IMR-90 (cell line): ENCODE measurements around the gene TMEM37.

Experiments
- BHLHE40 ChIP-seq: fragments of 150-350 bp; IDR thresholded peaks from 2 replicates; pipeline ENCODE4 v1.6.1; 2016; ENCODE audit warnings: mild to moderate bottlenecking, low read depth, low read length
- CEBPB ChIP-seq: IDR thresholded peaks from 2 replicates; pipeline ENCODE4 v1.6.1; 2012; ENCODE audit warnings: low read depth, low read length, improper control_type of control experiment
- POLR2A ChIP-seq: IDR thresholded peaks from 2 replicates; pipeline ENCODE4 v1.6.1; 2012; ENCODE audit warnings: mild to moderate bottlenecking, low read depth, low read length
- RAD21 ChIP-seq: IDR thresholded peaks from 2 replicates; pipeline ENCODE4 v1.6.1; 2012; ENCODE audit warnings: low read length, improper control_type of control experiment
- RCOR1 ChIP-seq: IDR thresholded peaks from 2 replicates; pipeline ENCODE4 v1.6.1; 2012; ENCODE audit warnings: mild to moderate bottlenecking, low read length, improper control_type of control experiment; ENCODE audit not compliant: insufficient replicate concordance
- RFX5 ChIP-seq: IDR thresholded peaks from 2 replicates; pipeline ENCODE4 v1.8.0; 2012; ENCODE audit warnings: low read depth, mild to moderate bottlenecking, low read length, moderate library complexity
- SMC3 ChIP-seq: fragments of 150-350 bp; IDR thresholded peaks from 2 replicates; pipeline ENCODE4 v1.6.1; 2016; ENCODE audit warnings: low read depth, mild to moderate bottlenecking, antibody characterized with exemption, low read length, moderate library complexity
- USF2 ChIP-seq: fragments of 150-350 bp; IDR thresholded peaks from 2 replicates; pipeline ENCODE4 v1.6.1; 2017; ENCODE audit warnings: mild to moderate bottlenecking, antibody characterized with exemption, low read length, low read depth
- TF ChIP-seq, protein P1 (sequence below): conservative IDR thresholded peaks from 2 replicates; pipeline ENCODE4 v1.5.1; 2012; ENCODE audit warnings: mild to moderate bottlenecking, low read depth, low read length, improper control_type of control experiment

DNA sequence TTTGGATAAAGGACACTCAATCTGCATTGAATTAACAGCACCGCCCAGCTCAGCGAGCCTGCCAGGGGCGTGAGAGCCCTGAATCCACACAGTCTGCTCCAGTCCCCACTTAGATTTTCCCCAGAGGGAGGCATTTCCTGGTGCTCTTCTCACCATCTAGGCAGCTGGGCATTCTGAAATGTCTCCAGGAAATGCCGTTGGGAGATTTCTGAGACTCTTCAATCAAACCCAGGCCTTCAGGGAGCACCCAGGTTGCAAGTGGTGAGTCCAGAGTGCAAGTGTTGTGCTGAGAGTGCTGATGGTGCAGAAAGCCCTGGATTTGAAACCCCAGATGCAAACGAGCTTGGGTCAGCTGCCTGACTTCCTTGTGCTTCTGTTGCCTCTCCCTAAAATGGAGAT is 23.4 kb upstream of the TMEM37 start:
- TF ChIP-seq, protein P1, sequence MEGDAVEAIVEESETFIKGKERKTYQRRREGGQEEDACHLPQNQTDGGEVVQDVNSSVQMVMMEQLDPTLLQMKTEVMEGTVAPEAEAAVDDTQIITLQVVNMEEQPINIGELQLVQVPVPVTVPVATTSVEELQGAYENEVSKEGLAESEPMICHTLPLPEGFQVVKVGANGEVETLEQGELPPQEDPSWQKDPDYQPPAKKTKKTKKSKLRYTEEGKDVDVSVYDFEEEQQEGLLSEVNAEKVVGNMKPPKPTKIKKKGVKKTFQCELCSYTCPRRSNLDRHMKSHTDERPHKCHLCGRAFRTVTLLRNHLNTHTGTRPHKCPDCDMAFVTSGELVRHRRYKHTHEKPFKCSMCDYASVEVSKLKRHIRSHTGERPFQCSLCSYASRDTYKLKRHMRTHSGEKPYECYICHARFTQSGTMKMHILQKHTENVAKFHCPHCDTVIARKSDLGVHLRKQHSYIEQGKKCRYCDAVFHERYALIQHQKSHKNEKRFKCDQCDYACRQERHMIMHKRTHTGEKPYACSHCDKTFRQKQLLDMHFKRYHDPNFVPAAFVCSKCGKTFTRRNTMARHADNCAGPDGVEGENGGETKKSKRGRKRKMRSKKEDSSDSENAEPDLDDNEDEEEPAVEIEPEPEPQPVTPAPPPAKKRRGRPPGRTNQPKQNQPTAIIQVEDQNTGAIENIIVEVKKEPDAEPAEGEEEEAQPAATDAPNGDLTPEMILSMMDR, result no peak
- TF ChIP-seq USF2 (no peak), BHLHE40 (no peak), POLR2A (no peak), RAD21 (no peak), SMC3 (no peak), CEBPB (no peak), RFX5 (no peak), RCOR1 (no peak)
